ENCODE measurements around the gene GIPC2.
A peak's percentile ranks its signal among the peaks of the same experiment; 100 is the strongest.
"Not testable (repeated sequence)": the region's sequence is repeated elsewhere in the genome, so short reads cannot be mapped to it uniquely, and the experiment has no call there.

GIPC2 gene

DNA sequence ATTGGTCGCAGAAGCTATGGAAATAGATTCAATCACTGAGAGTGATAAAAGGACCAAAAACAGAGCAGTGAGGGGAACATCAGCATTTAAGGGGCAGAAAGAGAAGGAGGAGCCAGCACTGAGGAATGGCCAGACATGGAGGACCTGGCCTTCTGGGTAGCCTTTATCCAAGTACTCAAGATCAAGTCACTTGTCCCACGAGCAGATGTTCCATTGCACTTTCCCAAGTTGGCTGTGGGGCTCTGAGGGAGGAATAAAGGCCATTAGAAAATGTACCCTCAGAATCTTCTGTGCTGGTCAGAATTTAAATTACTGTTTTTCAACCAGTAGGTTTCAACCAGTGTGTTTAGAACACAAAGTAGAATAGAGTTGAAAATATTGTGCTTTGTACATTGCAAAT is 55.3 kb downstream of the GIPC2 start:
- no peak for DNase-seq

GRCh38 chr1:78101514-78101913 is 55.7 kb downstream of the GIPC2 start:
- DNase-seq: no peak

GRCh38 chr1:78102082-78102481 is 56.3 kb downstream of the GIPC2 start:
- no peak for DNase-seq

GRCh38 chr1:78102916-78103315 is 57.1 kb downstream of the GIPC2 start:
- no peak for DNase-seq

- no peak for DNase-seq
Measured at GRCh38 chr1:78104322-78104721, 58.6 kb downstream of the GIPC2 start.

DNA sequence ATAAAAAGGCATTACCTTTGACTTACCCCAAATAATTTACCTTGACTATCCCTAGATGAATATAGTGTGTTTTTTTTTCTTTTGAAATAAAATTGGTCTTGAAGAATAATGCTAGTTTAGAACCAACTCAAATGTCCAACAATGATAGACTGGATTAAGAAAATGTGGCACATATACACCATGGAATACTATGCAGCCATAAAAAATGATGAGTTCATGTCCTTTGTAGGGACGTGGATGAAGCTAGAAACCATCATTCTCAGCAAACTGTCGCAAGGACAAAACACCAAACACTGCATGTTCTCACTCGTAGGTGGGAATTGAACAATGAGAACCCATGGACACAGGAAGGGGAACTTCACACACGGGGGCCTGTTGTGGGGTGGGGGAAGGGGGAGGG is 63.9 kb downstream of the GIPC2 start:
- DNase-seq: not testable (repeated sequence)

DNA sequence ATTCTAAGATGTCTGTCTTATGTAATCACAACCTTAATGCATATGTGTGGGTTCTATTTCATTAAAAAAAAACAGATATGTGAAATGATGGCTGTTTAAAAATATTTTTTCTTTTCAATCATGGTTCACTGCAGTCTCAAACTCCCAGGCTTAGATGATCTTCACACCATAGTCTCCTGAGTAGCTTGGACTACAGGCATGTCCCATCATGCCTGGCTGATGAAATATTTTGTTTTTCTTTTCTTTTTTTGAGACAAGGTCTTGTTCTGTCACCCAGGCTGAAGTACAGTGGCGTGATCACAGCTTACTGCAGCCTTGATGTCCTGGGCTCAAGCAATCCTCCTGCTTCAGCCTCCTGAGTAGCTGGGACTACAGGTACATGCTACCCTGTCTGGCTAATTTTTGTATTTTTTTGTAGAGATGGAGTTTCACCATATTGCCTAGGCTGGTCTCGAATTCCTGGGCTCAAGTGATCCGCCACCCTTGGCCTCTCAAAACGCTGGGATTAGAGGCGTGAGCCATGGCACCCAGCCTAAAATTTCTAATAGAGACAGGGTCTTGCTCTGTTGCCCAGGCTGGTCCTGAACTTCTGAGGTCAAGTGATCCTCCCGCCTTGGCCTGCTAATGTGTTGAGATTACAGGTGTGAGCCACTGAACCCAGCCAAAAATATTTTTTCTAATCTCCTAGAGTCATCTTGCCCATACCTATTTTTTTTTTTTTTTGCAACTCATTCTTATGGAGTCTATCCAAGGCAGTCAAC is 67.6 kb downstream of the GIPC2 start:
- no peak for DNase-seq

- DNase-seq: peak; percentile 77
Measured at GRCh38 chr1:78114034-78114956, 68.5 kb downstream of the GIPC2 start.

- DNase-seq: not testable (repeated sequence)
Measured at GRCh38 chr1:78120485-78120884, 74.7 kb downstream of the GIPC2 start.

DNA sequence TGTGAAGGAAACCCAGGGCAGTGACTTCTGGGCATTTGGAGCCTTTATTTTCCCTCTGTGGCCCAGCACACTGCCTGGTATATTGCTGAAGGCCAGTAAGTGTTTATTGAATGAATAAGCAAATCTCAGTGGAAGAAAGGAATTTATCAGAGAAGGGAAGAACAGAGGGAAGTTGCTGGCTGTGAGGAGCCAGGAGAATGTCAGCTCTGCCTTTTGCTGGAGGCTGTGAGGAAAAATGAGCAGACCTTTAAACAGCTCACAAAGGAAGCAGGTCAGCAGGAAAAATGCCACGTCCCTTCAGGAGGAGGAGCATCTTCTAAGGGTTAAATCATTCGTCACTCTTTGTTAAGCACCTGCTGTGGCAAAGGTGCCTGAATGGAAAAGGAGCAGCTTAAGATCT is 75.9 kb downstream of the GIPC2 start:
- DNase-seq: no peak

DNA sequence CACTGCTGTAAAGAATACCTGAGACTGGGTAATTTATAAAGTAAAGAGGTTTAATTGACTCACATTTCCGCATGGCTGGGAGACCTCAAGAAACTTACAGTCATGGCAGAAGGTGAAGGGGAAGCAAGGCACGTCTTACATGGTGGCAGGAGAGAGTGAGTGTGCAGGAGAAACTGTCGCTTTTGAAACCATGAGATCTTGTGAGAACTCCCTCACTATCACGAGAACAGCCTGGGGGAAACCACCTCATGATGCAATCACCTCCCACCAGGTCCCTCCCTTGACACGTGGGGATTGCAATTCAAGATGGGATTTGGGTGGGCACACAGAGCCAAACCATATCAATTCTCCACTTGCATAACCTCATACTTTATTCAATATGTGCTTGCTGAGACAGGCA is 76.6 kb downstream of the GIPC2 start:
- no peak for DNase-seq

- DNase-seq: no peak
Measured at GRCh38 chr1:78126506-78126905, 80.7 kb downstream of the GIPC2 start.

- no peak for DNase-seq
Measured at GRCh38 chr1:78132174-78132947, 86.6 kb downstream of the GIPC2 start.

DNA sequence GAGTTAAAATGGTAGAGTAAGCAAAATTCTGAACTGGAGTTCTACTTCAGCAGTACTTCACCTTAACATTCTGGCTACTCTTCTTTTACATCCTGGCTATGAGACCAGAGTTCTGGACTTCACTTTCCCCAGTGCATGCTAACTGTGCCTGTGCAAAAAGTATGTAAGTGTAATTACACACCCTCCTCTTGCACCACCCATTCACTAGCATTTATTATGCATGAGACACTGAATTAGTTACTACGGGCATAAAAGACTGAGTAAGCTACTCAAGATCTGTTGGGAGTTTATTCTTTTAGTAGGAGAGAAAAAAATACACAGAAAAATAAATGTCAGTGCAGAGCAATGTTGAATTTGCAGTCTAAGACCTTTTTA is 87.2 kb downstream of the GIPC2 start:
- DNase-seq: no peak

DNA sequence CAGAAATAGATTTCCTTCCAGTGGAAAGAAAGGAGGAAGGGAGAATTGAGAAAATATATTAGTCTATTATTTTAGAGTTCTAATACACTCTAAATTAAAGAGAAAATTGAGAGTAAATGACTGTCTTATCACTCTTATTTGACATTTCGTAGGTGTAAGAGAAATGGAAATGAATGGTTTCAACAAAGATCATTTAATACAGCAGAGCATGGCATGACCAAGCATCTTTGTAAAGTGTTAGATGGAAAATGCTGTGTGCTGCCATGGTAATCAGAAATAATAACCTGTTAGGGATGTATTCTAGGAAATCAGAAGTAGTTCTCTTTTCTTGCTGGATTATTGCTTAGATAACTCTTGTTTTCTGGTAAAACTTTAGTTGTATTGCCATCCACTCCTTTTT is 90.9 kb downstream of the GIPC2 start:
- DNase-seq: no peak

DNA sequence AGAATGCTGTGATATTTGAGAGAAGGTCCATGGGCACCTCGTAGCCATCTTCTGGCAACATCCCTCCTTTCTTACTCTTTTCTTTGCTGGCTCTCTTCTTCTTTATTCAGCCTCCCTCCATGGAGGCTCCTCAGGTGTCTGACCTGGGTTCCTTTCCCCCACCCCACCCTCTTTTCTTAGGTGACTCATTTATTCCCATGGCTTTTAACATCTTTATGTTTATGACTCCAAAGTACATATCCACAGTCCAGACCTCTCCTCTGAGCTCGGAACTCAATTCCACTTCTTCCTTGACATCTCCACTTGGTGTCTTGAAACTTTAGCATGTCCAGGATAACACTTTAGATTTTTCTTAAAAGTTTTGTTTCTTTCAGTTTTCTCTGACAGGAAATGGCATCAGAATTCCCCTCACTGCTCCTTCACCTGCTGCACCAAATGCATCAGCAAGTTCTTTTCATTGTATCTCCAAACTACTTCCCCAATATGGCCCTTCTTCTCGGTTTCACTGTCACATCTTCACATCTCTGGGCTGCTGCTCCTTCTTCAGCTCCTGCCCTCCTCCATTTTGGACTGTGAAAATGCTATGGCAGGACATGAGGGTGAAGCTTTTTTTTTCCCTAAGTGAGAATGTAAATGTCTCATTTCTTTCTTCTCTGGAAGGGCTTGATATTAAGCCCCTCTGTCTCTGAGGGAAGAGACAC is 95.9 kb downstream of the GIPC2 start:
- no peak for DNase-seq

- DNase-seq: no peak
Measured at GRCh38 chr1:78142736-78143135, 97.0 kb downstream of the GIPC2 start.

DNA sequence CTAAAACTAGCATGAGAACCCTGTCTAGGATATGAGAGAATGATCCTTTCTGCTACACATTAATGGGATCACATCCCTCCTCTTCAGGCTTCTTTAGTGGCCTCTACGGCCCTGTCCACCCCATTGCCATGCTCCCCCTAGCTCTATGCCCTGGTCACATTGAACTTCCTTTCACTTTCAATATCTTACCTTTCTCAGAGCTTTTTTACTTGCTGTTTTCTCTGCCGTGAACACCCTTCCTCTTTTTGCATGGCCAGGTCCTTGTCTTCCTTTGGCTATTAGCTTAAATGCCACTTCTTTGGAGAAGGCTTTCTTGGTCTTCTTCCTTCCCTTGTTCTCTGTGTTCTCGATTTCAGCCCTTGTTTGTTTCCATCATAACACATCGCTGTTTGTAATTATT is 97.4 kb downstream of the GIPC2 start:
- no peak for DNase-seq

DNA sequence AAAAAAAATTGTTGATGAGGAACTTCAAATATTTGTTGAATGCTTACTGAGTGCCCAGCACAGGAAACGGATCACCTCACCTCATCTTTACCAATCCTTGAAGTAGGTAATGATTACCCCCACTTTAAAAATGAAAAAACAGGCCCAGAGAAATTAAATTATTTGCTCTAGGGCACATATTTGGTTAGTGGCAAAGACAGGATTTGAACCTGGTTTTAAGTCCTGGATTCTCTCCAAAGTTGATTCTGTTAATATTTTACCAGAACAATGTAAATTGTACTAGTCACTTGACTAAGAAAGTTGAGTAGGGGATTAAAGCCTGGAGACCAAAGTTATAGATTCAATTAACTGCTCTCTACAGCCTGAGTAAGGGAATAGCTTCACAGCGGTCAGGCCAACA is 97.9 kb downstream of the GIPC2 start:
- DNase-seq: no peak

DNA sequence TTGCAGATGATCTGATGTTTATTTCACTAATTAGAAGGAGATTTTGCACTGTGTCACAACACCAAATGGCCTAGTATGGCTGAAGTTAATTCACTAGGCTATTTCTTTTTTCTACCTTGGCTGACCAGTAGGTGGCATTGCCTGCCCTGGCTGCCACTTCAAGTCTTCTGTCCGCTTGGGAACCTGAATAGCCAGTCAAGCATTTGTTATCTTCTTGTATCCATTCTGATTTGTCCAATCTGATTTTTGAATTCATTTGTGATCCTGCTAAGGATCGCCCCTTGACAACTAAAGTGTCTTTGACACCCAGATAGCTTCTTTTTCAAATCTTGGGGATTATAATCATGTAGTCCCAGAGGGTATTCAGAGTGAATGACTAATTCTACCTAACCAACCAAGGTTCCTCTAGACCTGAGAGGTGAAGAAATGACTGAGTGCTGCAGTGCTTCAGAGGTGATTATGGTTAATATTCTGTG is 99.4 kb downstream of the GIPC2 start:
- no peak for DNase-seq

GRCh38 chr1:78146205-78146771 is 100.5 kb downstream of the GIPC2 start:
- DNase-seq: no peak

DNA sequence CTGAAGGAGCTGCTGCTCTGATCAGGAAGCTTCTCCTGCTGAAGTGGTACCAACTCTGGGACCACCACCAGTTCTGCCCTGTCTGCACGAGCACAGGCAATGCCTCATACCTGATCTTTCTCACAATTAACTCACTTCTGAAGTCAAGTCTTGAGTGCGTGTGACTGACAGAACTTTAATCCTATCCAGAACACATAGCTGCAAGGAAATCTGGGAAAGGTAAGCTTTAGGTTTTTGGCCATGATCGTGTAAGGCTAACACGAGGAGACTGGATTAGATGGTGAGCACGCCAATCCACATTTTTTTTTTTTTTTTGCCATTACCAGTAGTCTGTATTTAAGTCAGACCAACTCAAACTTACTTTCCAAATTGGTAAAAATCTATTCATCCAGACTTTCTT is 101.3 kb downstream of the GIPC2 start:
- no peak for DNase-seq

All from NCI-H1436 (cell line).